DOHH2 (cell line): ENCODE data around the gene OLFM1.

Experiments used
- CTCF ChIP-seq: fragments of 200-600 bp; sonication (generic); IDR thresholded peaks from one replicate; pipeline ENCODE4 v1.5.1; 2014; ENCODE audit warnings: antibody characterized with exemption, mild to moderate bottlenecking, low read depth, low read length; ENCODE audit not compliant: poor library complexity, severe bottlenecking
- EZH2phosphoT487 ChIP-seq: fragments of 200-600 bp; sonication (generic); IDR thresholded peaks from 2 replicates; pipeline ENCODE4 v1.6.1; 2017; ENCODE audit warnings: borderline replicate concordance, mild to moderate bottlenecking, antibody characterized with exemption, low read length, moderate library complexity, mixed read lengths

DNA sequence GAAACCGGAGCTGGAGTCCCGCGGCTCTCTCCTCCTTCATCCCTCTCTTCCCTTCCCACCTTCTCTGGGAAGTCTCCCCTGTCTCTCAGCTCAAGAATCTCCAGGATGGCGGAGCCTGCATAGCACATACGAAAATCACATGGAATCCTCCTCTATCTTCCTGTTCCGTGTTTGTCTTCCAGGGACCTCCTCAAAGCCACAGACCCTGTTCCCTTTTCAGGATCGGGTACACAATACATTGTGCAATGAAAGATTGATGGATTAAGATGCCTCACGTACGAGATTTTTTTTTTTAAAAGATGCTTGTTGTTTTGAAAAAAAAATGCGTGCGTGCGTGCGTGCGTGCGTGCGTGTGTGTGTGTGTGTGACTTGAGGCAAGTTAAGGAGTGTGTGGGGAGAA, 46.6 kb upstream of the OLFM1 start:
- TF ChIP-seq CTCF: no peak
- TF ChIP-seq EZH2phosphoT487: no peak
